HepG2 (cell line): ENCODE data around the gene ETHE1. TPM values are rescaled to one million over a fixed set of nuclear protein-coding genes. Genes with fewer than 3 reads are reported as not detected.

Source experiments
- CREB1 ChIP-seq, 2 experiments: fragments of 450-650 bp in 1 of 2; IDR thresholded peaks; 2 replicates each; pipeline ENCODE4 v1.6.1; 2016 to 2017; ENCODE audit warnings: control low read depth in 1 of 2, mild to moderate bottlenecking in 1 of 2, missing compliant biosample characterization in 1 of 2, missing genetic modification characterization in 1 of 2
- DRAP1 ChIP-seq: IDR thresholded peaks from 2 replicates; pipeline ENCODE4 v1.6.1; 2016; ENCODE audit warnings: missing genetic modification reagents, missing compliant biosample characterization
- E2F2 ChIP-seq: sonication (generic); formaldehyde crosslinking; IDR thresholded peaks from 2 replicates; pipeline ENCODE4 v1.4.0; 2020; ENCODE audit warnings: missing genetic modification reagents, borderline replicate concordance
- KLF15 ChIP-seq: sonication (generic); formaldehyde crosslinking; IDR thresholded peaks from 2 replicates; pipeline ENCODE4 v1.8.1; 2023; ENCODE audit warnings: borderline replicate concordance, mild to moderate bottlenecking, inconsistent platforms, missing genetic modification reagents, mixed read lengths
- MAZ ChIP-seq, 2 experiments: sonication (generic) in 1 of 2; formaldehyde crosslinking in 1 of 2; IDR thresholded peaks; 2 replicates each; pipeline versions ENCODE4 v1.5.0 to v1.6.1; 2012 to 2020; ENCODE audit warnings: low read depth in 2 of 2, mild to moderate bottlenecking in 2 of 2, borderline replicate concordance in 1 of 2, improper control_type of control experiment in 1 of 2, low read length in 1 of 2, missing genetic modification reagents in 1 of 2, moderate library complexity in 1 of 2
- MEIS1 ChIP-seq: sonication (generic); formaldehyde crosslinking; IDR thresholded peaks from 2 replicates; pipeline ENCODE4 v1.9.0; 2021; ENCODE audit warnings: mild to moderate bottlenecking, missing genetic modification reagents, moderate library complexity, borderline replicate concordance
- NR2F6 ChIP-seq, 2 experiments: IDR thresholded peaks; 2 replicates each; pipeline ENCODE4 v1.6.1; 2016; ENCODE audit warnings: antibody characterized with exemption in 1 of 2, mild to moderate bottlenecking in 1 of 2
- PHF8 ChIP-seq: sonication (generic); formaldehyde crosslinking; IDR thresholded peaks from 2 replicates; pipeline ENCODE4 v1.5.0; 2020; ENCODE audit warnings: missing genetic modification reagents
- POLR2AphosphoS5 ChIP-seq: IDR thresholded peaks from 2 replicates; pipeline ENCODE4 v1.6.1; 2012; ENCODE audit warnings: low read depth, low read length
- SALL1 ChIP-seq: sonication (generic); formaldehyde crosslinking; IDR thresholded peaks from 2 replicates; pipeline ENCODE4 v1.8.0; 2022; ENCODE audit warnings: mild to moderate bottlenecking, missing genetic modification reagents
- ZBED4 ChIP-seq: sonication (generic); formaldehyde crosslinking; IDR thresholded peaks from 2 replicates; pipeline ENCODE4 v1.4.0; 2020; ENCODE audit warnings: missing genetic modification reagents, borderline replicate concordance
- ZNF160 ChIP-seq: sonication (generic); formaldehyde crosslinking; IDR thresholded peaks from 2 replicates; pipeline ENCODE4 v1.8.0; 2022; ENCODE audit warnings: mild to moderate bottlenecking, inconsistent platforms, missing genetic modification reagents
- ZNF292 ChIP-seq: sonication (generic); formaldehyde crosslinking; IDR thresholded peaks from 2 replicates; pipeline ENCODE4 v1.8.1; 2022; ENCODE audit warnings: mild to moderate bottlenecking, low read depth, missing genetic modification reagents, borderline replicate concordance
- ZNF414 ChIP-seq: sonication (generic); formaldehyde crosslinking; IDR thresholded peaks from 2 replicates; pipeline ENCODE4 v1.5.0; 2020; ENCODE audit warnings: missing genetic modification reagents
- ZNF432 ChIP-seq: sonication (generic); formaldehyde crosslinking; IDR thresholded peaks from 2 replicates; pipeline ENCODE4 v1.5.0; 2020; ENCODE audit warnings: missing genetic modification reagents, mild to moderate bottlenecking, borderline replicate concordance
- ZNF510 ChIP-seq: sonication (generic); formaldehyde crosslinking; IDR thresholded peaks from 2 replicates; pipeline ENCODE4 v1.4.0; 2020; ENCODE audit warnings: low read depth, mild to moderate bottlenecking, missing genetic modification reagents
- ZNF558 ChIP-seq: sonication (generic); formaldehyde crosslinking; IDR thresholded peaks from 2 replicates; pipeline ENCODE4 v1.9.0; 2022; ENCODE audit warnings: mild to moderate bottlenecking, missing genetic modification reagents, borderline replicate concordance
- ZNF619 ChIP-seq: sonication (generic); formaldehyde crosslinking; IDR thresholded peaks from 2 replicates; pipeline ENCODE4 v1.4.0; 2020; ENCODE audit warnings: mild to moderate bottlenecking, missing genetic modification reagents
- ZNF768 ChIP-seq: sonication (generic); formaldehyde crosslinking; IDR thresholded peaks from 2 replicates; pipeline ENCODE4 v1.4.0; 2020; ENCODE audit warnings: missing genetic modification reagents
- polyA plus RNA-seq, 8 experiments: library from polyadenylated mRNA; depleted of rRNA in 3 of 8; stranded (reverse) in 7 of 8; unstranded in 1 of 8; fragments of >200 nt; fragmentation: Illumina TruSeq in 4 of 8; extraction: Trizol in 4 of 8; gene quantifications; 2 replicates each; pipeline versions ENCODE4 v1.2.1 to v1.2.3, GENCODE V29; 2011 to 2016; ENCODE audit warnings: low read depth in 4 of 8, missing spikeins in 1 of 8, mixed read lengths in 1 of 8; ENCODE audit not compliant: insufficient read depth in 1 of 8
- total RNA-seq, 5 experiments: library from RNA; depleted of rRNA; stranded (reverse); fragments of >200 nt; fragmentation: Illumina TruSeq; extraction: Trizol; gene quantifications; 2 replicates each; pipeline ENCODE4 v1.2.3, GENCODE V29; 2016; ENCODE audit warnings: low read depth in 1 of 5

The ETHE1 gene
- total and polyA plus RNA-seq, 2 of the 13 experiments (the other 11 are each of a cell fraction or from before 2014, with no cell fraction given) = 32.5 to 58.4 TPM

- 0 out of 2 replicates have a peak, but pooled peaks have one; percentile 11 for TF ChIP-seq E2F2 (CRISPR knock-in tag)
- peak; percentile 53; the same call in 1 of the 2 replicates for TF ChIP-seq ZNF768
- no peak for TF ChIP-seq ZNF432 (CRISPR knock-in tag)
- TF ChIP-seq ZBED4 (CRISPR knock-in tag) = peak; percentile 29; the same call in 1 of the 2 replicates
- TF ChIP-seq MEIS1 (CRISPR knock-in tag) = peak; percentile 63; the same call in 1 of the 2 replicates
- no peak for TF ChIP-seq NR2F6 (IDR thresholded peaks at IDR 0.05)
- TF ChIP-seq NR2F6 (CRISPR knock-in tag; IDR thresholded peaks at IDR 0.05) = peak; percentile 31; the same call in 1 of the 2 replicates
- peak; percentile 82 for TF ChIP-seq ZNF414 (CRISPR knock-in tag)
- 0 out of 2 replicates have a peak, but pooled peaks have one; percentile 66 for TF ChIP-seq MAZ (IDR thresholded peaks at IDR 0.05; ENCODE audit: borderline replicate concordance, low read depth, low read length)
- no peak; the same call in 1 of the 2 replicates for TF ChIP-seq MAZ (CRISPR knock-in tag; IDR thresholded peaks at IDR 0.05; ENCODE audit: low read depth)
- TF ChIP-seq DRAP1 (CRISPR knock-in tag) = 0 out of 2 replicates have a peak, but pooled peaks have one; percentile 20
- peak; percentile 62 for TF ChIP-seq POLR2AphosphoS5
- TF ChIP-seq CREB1 (IDR thresholded peaks at IDR 0.05) = peak; percentile 35; the same call in 1 of the 2 replicates
- TF ChIP-seq CREB1 (CRISPR knock-in tag; IDR thresholded peaks at IDR 0.05) = peak; percentile 30; the same call in 1 of the 2 replicates
- TF ChIP-seq ZNF510 (CRISPR knock-in tag) = 0 out of 2 replicates have a peak, but pooled peaks have one; percentile 55
- peak; percentile 17; the same call in 1 of the 2 replicates for TF ChIP-seq ZNF619 (CRISPR knock-in tag)
- peak; percentile 14; the same call in 1 of the 2 replicates for TF ChIP-seq ZNF292 (CRISPR knock-in tag)
- TF ChIP-seq KLF15 (CRISPR knock-in tag) = 0 out of 2 replicates have a peak, but pooled peaks have one; percentile 15
- TF ChIP-seq ZNF558 (CRISPR knock-in tag) = no peak
- peak; percentile 74 for TF ChIP-seq PHF8 (CRISPR knock-in tag)
- no peak for TF ChIP-seq ZNF160
- peak; percentile 25; the same call in 1 of the 2 replicates for TF ChIP-seq SALL1
Measured at GRCh38 chr19:43503501-43504425, 23.2 kb downstream of the ETHE1 start (continued).
